GM23338 (cell line): ENCODE results near the gene ITGB1BP1. TPM values are rescaled to one million over a fixed set of nuclear protein-coding genes. Genes with fewer than 3 reads are reported as not detected.

Source experiments
- ATAC-seq: fragments of 200-7000 bp; cut with Tn5 transposase; 3 replicates; pipeline ENCODE4 v1.9.1; 2020
- DNase-seq: peaks from one replicate; pipeline ENCODE4 v3.0.0-alpha.2; 2015; ENCODE audit warnings: low spot score
- H2AFZ ChIP-seq: fragments of 200-600 bp; sonication (generic); 2 replicates; pipeline ENCODE4 v1.8.0; 2016; ENCODE audit warnings: antibody characterized with exemption, mild to moderate bottlenecking, moderate library complexity
- H3F3A ChIP-seq: fragments of 200-600 bp; sonication (generic); replicated peaks from 2 replicates; pipeline ENCODE4 v1.8.0; 2017; ENCODE audit warnings: antibody characterized with exemption, mixed run types, low read depth
- H3K27ac ChIP-seq: fragments of 200-600 bp; sonication (generic); 2 replicates; pipeline ENCODE4 v1.6.1; 2016; ENCODE audit warnings: low read depth
- H3K27me3 ChIP-seq: fragments of 200-600 bp; sonication (generic); 2 replicates; pipeline ENCODE4 v1.8.0; 2016; ENCODE audit warnings: mild to moderate bottlenecking, mixed run types, moderate library complexity; ENCODE audit not compliant: insufficient read depth
- H3K36me3 ChIP-seq: fragments of 200-600 bp; sonication (generic); 2 replicates; pipeline ENCODE4 v1.8.0; 2016; ENCODE audit warnings: mild to moderate bottlenecking; ENCODE audit not compliant: insufficient read depth
- H3K4me1 ChIP-seq: fragments of 200-600 bp; sonication (generic); 2 replicates; pipeline ENCODE4 v1.8.0; 2016; ENCODE audit warnings: mild to moderate bottlenecking, moderate library complexity; ENCODE audit not compliant: insufficient read depth
- H3K4me2 ChIP-seq: fragments of 200-600 bp; sonication (generic); 2 replicates; pipeline ENCODE4 v1.7.1; 2017; ENCODE audit warnings: mixed run types
- H3K4me3 ChIP-seq: fragments of 200-600 bp; sonication (generic); 2 replicates; pipeline ENCODE4 v1.6.1; 2016; ENCODE audit warnings: mixed run types
- H3K79me2 ChIP-seq: fragments of 200-600 bp; sonication (generic); replicated peaks from 2 replicates; pipeline ENCODE4 v1.8.0; 2017; ENCODE audit warnings: mild to moderate bottlenecking; ENCODE audit not compliant: insufficient read depth
- H3K9me2 ChIP-seq: fragments of 200-600 bp; sonication (generic); 2 replicates; pipeline ENCODE4 v1.8.0; 2017; ENCODE audit not compliant: insufficient read depth
- H4K20me1 ChIP-seq: fragments of 200-600 bp; sonication (generic); replicated peaks from 2 replicates; pipeline ENCODE4 v1.8.0; 2017; ENCODE audit warnings: mild to moderate bottlenecking; ENCODE audit not compliant: insufficient read depth
- H3K27ac Mint-ChIP-seq: 2 replicates; pipeline ENCODE4 v1.8.0; 2020; ENCODE audit warnings: inconsistent platforms, mild to moderate bottlenecking, moderate library complexity, mixed read lengths
- H3K27me3 Mint-ChIP-seq: 3 replicates; pipeline ENCODE4 v1.8.0; 2022; ENCODE audit warnings: low read depth, mild to moderate bottlenecking, moderate library complexity, mixed read lengths, inconsistent platforms; ENCODE audit not compliant: insufficient read depth, poor library complexity
- H3K36me3 Mint-ChIP-seq: 3 replicates; pipeline ENCODE4 v1.8.0; 2021; ENCODE audit warnings: low read depth, mild to moderate bottlenecking, inconsistent platforms, moderate library complexity, mixed read lengths
- H3K4me1 Mint-ChIP-seq: 3 replicates; pipeline ENCODE4 v1.8.0; 2020; ENCODE audit warnings: mild to moderate bottlenecking, inconsistent platforms, mixed read lengths
- H3K4me3 Mint-ChIP-seq: 3 replicates; pipeline ENCODE4 v1.8.0; 2021; ENCODE audit warnings: moderate library complexity, mild to moderate bottlenecking, inconsistent platforms, mixed read lengths
- H3K9me3 Mint-ChIP-seq: 3 replicates; pipeline ENCODE4 v1.8.0; 2020; ENCODE audit warnings: moderate library complexity, mild to moderate bottlenecking, inconsistent platforms, mixed read lengths
- CTCF ChIP-seq, 2 experiments: fragments of 200-600 bp in 1 of 2; sonication (generic) in 1 of 2; conservative IDR thresholded peaks; 2 replicates each; pipeline versions ENCODE4 v1.5.1 to v1.6.1; 2016 to 2017; ENCODE audit warnings: antibody characterized with exemption in 2 of 2, low read depth in 2 of 2, mild to moderate bottlenecking in 2 of 2, moderate library complexity in 1 of 2
- EZH2 ChIP-seq: fragments of 200-600 bp; sonication (generic); IDR thresholded peaks from one replicate; pipeline ENCODE4 v1.8.0; 2017; ENCODE audit warnings: antibody characterized with exemption, mild to moderate bottlenecking, low read depth; ENCODE audit not compliant: unreplicated experiment
- EZH2phosphoT487 ChIP-seq: fragments of 200-600 bp; sonication (generic); IDR thresholded peaks from one replicate; pipeline ENCODE4 v1.8.1; 2018; ENCODE audit warnings: antibody characterized with exemption; ENCODE audit not compliant: unreplicated experiment
- JUNB ChIP-seq: IDR thresholded peaks from one replicate; pipeline ENCODE4 v1.6.1; 2016; ENCODE audit warnings: antibody characterized with exemption; ENCODE audit not compliant: unreplicated experiment
- NANOG ChIP-seq: IDR thresholded peaks from 2 replicates; pipeline ENCODE4 v1.6.1; 2016; ENCODE audit warnings: antibody characterized with exemption, borderline replicate concordance
- POLR2AphosphoS5 ChIP-seq: IDR thresholded peaks from 2 replicates; pipeline ENCODE4 v1.6.1; 2016; ENCODE audit warnings: antibody characterized with exemption, low read depth
- STAT1 ChIP-seq: IDR thresholded peaks from one replicate; pipeline ENCODE4 v1.6.1; 2016; ENCODE audit warnings: antibody characterized with exemption; ENCODE audit not compliant: unreplicated experiment
- ZNF114 ChIP-seq: fragments of 250-450 bp; sonication (Bioruptor Pico); IDR thresholded peaks from 2 replicates; pipeline ENCODE4 v1.5.0; 2020; ENCODE audit warnings: mild to moderate bottlenecking, moderate library complexity
- ZNF462 ChIP-seq: fragments of 250-450 bp; sonication (Bioruptor Pico); IDR thresholded peaks from 2 replicates; pipeline ENCODE4 v1.5.0; 2020; ENCODE audit warnings: mild to moderate bottlenecking, moderate library complexity
- polyA plus RNA-seq: library from polyadenylated mRNA; unstranded; fragments of >200 nt; fragmentation: Nextera tagmentation; extraction: Ambion mirVana; gene quantifications from 2 replicates; pipeline ENCODE4 v1.2.1, GENCODE V29; 2016
- total RNA-seq: library from RNA; depleted of rRNA; stranded (reverse); fragments of >200 nt; shearing (Covaris generic); gene quantifications from 2 replicates; pipeline ENCODE4 v1.2.3, GENCODE V29; 2014

The ITGB1BP1 gene
- total and polyA plus RNA-seq, 2 experiments from 2014 or later, result 29.1 to 63.5 TPM

- no peak for TF ChIP-seq ZNF462 (CRISPR knock-in tag)
These were observed 47.9 kb upstream of the ITGB1BP1 start (continued) for GRCh38 chr2:9471206-9471605.

- H3K36me3 Mint-ChIP-seq, result peaks cover 44% of the 10 kb centered on the region
- no peaks in the 10 kb centered on the region for H3K9me2 ChIP-seq
- H3K27ac ChIP-seq, result no peak overlapping the region
- H3K4me3 ChIP-seq, result no peak overlapping the region
- no peaks in the 10 kb centered on the region for H3K27me3 ChIP-seq
- H3K4me1 ChIP-seq, result no peaks in the 10 kb centered on the region
- no peak overlapping the region for H2AFZ ChIP-seq
- H3K4me3 Mint-ChIP-seq, result no peak overlapping the region
- H3F3A ChIP-seq, result no peaks in the 10 kb centered on the region
- DNase-seq, result no peak
- no peaks in the 10 kb centered on the region for H3K27me3 Mint-ChIP-seq
- H3K27ac Mint-ChIP-seq, result no peak overlapping the region
- peaks cover 5% of the 10 kb centered on the region; the same call in 1 of the 2 replicates for H4K20me1 ChIP-seq
- no peaks in the 10 kb centered on the region for H3K9me3 Mint-ChIP-seq
- H3K79me2 ChIP-seq, result no peaks in the 10 kb centered on the region
- no peak for ATAC-seq
- H3K4me2 ChIP-seq, result no peak overlapping the region
- H3K36me3 ChIP-seq, result no peaks in the 10 kb centered on the region; the same call in 1 of the 2 replicates
- no peaks in the 10 kb centered on the region for H3K4me1 Mint-ChIP-seq
- no peak for TF ChIP-seq NANOG
- no peak for TF ChIP-seq ZNF462 (CRISPR knock-in tag)
- TF ChIP-seq EZH2, result no peak
- TF ChIP-seq STAT1, result no peak
- TF ChIP-seq EZH2phosphoT487, result no peak
- TF ChIP-seq JUNB, result no peak
- no peak for TF ChIP-seq ZNF114 (CRISPR knock-in tag)
- TF ChIP-seq CTCF (conservative IDR thresholded peaks at IDR 0.05; ENCODE audit: low read depth in 2 of 2), result no peak
- TF ChIP-seq POLR2AphosphoS5, result no peak
These were observed 44.4 kb upstream of the ITGB1BP1 start for GRCh38 chr2:9467687-9468086.
